HL-60/S4 treated with phorbol 12-myristate 13-acetate at 8.2 ng/mL for 4 days and 3 days (cell line): Measurements from ENCODE around the gene B9D1.
"Not testable (repeated sequence)": the region's sequence is repeated elsewhere in the genome, so short reads cannot be mapped to it uniquely, and the experiment has no call there.

Experiments used
- in situ Hi-C: fragments of 300-500 bp; cut with MboI; formaldehyde crosslinking; loops from 2 replicates; pipeline ENCODE4 v1.15.0; 2022; ENCODE audit warnings: low sequenced_read_pairs

The B9D1 gene

DNA sequence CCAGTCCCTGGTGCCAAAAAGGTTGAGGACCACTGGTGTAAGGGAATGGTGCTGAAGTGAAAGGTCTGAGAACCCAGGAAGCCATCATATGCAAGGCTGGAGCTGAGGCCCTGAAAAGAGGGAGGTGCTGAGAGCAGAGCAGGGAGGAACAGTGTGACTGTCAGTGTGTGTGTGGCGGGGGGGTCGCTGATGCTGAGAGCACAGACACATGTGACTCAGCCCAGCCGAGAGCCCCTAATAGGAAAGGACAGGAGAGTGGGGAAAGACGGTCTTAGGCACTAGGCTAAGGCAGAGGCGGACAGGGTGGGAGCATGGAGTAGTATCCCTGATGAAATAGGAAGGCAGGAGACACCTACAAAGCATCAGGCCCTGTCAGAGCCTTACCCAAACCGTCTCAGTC lies 1.2 kb downstream of the B9D1 start:
- in situ Hi-C loops = loop anchor here (5.0 kb wide), 1 partner anchor 86 kb away; no protein-coding TSS in a partner anchor

DNA sequence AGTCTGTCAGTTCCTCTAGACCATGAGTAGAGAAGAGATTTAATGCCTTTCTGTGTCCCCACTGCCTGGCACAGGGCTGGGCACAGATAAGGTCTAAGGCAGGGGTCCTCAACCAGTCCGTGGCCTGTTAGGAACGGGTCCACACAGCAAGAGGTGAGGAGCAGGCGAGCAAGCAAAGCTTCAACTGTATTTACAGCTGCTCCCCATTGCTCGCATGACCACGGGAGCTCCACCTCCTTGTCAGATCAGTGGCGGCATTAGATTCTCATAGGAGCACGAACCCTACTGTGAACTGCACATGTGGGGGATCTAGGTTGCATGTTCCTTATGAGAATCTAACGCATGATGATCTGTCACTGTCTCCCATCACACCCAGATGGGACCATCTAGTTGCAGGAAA lies 1.8 kb downstream of the B9D1 start:
- in situ Hi-C loops = loop anchor here (5.0 kb wide), 1 partner anchor 87 kb away; no protein-coding TSS in a partner anchor

DNA sequence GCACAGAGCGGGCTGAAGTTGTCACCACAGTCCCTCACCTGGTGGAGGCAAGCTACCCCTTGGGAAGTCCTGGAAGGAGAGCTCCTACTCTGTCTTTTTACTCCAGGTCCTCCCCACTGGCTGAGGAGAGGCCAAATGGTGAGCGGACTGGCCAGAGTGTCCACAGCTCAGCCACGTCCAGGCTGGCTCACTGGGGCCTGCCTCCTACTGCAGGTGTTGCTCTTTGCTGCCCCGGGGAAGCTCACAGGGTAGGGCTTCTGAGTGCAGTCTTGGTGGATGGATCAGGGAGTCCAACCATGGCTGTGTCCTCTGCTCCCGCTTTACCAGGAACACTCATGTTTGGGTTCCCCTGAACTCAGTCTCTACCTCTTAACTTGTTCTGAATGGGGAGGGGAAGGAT lies 2.7 kb downstream of the B9D1 start:
- in situ Hi-C loops = loop anchor here (5.0 kb wide), 1 partner anchor 87 kb away; no protein-coding TSS in a partner anchor

DNA sequence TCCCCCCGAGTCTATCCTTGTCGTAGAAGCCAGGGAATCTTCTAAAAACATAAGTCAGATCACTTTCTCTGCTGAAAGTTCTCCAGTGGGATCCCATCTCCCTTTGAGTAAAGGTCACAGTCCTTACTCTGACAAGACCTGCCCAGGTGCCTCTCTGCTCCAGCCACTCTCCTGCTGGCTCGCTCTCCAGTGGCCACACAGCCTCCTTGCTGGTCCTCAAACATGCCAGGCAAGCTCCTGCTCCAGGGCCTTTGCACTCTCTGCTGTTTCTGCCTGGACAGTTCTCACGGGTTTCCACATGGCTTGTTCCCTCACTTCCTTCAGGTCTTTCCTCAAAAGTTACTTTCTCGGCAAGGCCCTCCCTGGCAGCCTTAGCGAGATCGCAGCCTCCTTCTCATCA lies 3.4 kb downstream of the B9D1 start:
- in situ Hi-C loops = no loop called here

DNA sequence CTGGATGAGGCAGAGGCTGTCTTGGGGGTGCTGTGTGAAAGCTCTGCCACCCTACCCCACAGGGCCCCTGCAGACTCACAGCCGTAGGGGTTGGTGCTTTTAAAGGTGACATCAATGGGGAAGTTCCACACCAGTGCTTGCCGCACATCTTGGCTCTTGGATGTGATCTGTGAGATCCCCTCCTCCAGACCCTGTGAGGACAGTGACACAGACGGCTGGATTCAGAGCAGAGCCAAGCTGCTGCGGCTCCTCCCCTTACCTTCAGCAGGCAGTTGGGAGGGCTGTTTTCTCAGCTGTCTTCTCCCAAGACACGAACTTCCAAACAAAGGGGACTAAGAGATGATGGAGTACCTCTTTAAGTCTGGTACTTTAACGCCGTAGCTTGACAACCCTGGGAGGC lies 4.8 kb downstream of the B9D1 start:
- in situ Hi-C loops = no loop called here

DNA sequence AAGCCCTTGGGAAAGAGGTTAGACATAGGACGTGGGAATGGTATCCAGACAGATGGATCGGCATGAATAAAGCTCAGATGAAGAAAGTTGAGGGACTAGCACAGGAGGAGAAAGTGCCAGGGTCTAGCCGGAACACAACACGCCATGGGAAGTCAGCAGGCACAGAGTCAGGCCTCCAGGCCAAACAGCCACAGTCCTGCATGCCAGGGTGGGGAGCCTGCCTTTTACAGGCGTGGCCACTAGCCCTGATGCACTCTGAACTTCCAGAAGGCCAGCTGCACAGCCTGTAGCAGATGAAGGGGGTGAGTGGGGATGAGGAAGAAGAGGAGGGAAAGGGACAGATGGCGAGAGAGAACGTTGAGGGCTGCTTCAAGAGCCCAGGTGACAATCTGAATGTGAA lies 5.2 kb downstream of the B9D1 start:
- in situ Hi-C loops = no loop called here

DNA sequence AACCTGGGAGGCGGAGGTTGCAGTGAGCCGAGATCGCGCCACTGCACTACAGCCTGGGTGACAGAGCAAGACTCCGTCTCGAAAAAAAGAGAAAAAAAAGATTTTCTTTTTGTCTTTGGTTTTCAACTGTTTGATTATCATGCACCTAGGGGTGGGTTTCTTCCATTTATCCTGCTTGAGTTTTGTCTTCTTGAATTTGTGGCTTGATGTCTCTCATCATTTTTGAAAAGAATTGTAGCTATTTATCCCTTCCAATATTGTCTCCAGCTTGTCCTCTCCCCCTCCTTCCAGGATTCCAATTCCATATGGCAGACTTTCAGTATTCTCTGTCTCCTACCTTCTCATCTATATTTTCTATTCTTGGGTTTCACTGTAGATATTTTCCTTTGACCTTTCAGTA lies 7.8 kb downstream of the B9D1 start:
- in situ Hi-C loops = no loop called here

DNA sequence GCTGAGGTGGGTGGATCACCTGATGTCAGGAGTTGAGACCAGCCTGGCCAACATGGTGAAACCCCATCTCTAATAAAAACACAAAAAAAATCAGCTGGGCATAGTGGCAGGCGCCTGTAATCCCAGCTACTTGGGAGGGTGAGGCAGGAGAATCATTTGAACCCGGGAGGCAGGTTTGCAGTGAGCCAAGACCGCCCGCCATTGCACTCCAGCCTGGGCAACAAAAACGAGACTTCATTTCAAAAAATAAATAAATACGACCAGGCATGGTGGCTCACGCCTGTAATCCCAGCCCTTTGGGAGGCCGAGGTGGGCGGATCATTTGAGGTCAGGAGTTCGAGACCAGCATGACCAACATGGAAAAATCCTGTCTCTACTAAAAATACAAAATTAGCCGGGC lies 9.1 kb downstream of the B9D1 start:
- in situ Hi-C loops = not testable (repeated sequence)

DNA sequence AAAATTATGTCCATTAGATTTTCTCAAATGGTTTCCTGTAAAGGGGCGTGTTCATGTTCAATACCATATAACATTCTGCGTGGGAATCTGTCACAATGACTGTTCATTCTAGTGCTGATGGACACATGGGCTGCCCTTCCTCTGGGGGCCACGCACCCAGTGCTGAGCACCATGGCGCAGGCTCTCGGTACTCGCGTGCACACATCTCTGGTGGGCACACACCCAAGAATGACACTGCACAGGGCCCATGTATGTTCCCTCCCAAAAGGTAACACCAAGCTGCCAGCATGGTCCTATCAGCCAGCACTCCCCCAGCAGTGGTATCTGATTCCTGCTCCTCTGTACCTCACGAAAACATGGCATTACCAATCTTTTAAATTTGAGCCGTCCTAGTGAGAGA lies 13.7 kb downstream of the B9D1 start:
- in situ Hi-C loops = no loop called here

DNA sequence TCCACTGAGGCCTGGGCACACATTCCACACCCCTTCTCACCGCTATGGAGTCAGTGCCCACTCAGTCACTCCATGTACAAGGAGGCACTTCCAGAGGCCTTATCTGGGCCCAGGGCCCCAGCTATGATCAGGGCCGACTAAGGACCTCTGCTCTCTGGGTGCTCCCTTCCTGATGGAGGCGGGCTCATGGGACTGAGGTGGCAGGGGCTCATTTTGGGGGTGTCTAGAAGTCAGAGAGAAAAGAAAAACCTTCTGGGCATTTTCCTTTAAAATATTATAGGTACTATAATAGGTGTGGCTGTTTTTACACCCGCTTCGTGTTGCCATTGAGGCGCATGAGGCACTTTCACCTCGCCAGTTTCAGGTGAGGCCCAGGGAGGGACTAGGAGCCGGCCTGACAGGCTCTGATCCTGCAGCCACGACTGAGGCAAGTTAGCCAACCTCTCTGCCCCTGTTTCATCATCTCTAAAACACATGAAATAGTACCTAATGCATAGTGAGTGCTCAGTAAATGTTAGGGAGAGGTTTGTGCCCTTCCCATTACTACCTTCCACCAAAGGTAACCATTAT lies 14.4 kb downstream of the B9D1 start:
- in situ Hi-C loops = no loop called here

DNA sequence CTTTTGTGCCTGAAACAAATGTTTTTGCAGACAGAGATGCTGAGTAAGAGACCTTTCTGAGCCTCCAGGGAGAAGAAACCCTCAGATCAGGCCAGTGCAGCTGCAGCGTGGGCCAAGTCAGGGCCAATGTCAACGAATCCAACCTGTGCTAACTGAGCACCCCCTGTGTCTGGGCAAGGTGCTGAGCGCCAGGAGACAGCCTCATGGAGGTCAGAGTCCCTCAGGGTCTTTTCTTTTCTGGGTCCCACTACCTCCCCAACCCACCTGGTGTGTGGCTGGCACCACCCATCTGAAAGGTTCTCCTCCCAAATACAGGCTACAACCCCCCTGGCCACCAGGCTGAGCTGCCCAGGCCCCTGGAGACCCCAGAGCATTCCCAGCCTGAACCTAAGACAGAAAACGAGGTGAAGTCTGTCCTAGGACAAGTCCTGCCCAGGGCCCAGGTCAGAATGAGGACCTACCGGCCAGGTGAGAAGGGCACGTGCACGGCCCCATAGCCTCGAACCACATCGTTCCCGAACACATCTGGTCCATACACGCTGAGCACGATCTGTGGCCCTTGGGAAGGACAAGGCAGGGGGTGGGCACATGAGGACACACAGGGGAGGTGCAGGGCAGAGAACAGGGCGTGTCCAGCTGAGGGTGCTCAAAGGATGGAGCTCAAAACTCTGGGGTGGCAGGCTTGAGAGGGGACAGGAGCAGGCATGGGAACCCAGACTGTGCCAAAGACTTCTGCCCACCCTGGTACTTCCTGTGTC lies 15.0 kb downstream of the B9D1 start:
- in situ Hi-C loops = no loop called here

DNA sequence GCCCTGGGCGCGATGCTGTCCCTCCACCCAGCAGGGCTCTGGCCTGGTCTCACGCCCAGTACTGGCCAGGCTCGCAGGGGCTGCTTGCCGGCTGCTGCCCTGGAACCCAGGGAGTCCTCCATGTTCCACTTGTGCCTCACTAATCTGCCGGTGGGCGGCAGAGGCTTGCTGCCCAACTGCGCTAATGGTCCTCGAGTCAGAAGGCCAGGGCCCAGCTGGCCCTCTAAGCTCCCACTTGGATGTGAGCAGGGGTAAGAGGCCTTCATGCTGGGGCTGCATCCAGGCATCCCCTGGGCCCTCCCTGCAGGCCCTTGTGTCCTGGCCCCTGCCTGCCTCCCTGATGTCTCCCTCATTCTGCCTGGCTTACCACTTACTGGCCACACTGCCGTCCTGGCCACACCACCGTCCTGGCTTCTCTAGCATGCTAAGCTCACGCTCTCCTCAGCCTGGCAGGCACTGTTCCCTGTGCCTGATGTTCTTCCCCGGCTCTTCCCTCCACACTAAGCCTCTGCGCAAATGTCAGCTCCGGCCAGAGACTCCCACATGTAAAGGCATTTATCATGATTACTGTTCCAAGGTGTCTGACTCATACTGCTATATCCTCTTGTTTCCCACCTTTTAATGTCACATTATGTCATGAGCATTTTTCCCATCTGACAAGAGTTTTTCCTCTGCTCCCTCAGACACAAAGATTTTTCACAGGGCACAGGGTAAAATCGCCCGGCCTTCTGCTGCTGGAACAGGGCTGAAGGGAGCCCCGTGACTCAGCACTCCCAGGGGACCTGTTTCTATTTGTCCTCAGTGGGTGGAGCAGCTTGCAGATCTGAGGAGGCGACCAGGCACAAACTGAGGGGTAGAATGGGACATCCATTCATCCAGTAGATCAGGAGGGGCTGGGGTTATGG lies 15.9 kb downstream of the B9D1 start:
- in situ Hi-C loops = no loop called here

DNA sequence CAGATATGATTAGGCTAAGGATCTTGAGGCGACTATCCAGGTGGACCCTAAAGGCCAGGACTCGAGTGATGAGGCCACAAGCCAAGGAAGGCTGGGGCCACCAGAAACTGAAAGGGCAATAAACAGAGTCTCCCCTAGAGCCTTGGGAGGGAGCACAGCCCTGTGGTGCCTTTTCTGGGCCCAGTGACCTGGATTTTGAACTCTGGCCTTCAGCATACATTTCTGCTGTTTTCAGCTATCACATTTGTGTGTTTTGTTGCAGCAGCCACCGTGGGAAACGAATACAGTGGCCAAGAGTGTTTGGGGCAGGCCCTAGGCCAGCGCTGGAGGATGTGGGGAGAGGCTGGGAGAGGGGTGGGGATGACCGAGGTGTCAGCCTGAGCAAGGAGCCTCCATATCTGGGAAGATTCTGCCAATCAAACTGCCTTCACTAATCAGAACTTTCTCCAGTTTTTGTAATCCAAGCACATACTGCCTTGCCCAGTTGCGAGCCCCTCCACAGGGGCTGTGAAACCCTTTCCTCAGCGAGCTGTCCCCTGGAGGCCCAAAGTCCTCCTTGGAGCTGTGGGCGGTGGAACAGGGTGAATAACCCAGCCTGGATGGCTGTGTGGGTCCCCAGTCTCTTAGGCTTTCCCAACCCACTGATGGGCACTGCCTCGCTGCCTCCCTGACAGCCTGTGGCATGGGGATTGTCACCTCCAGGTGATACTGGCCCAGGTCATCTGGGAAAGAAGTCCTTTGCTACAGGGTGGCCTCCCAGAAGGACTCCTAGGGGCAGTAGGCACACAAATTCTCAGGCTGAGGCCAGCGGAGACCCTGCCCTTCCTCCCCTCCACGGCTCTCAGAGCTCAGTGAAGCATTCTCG lies 16.8 kb downstream of the B9D1 start:
- in situ Hi-C loops = no loop called here

DNA sequence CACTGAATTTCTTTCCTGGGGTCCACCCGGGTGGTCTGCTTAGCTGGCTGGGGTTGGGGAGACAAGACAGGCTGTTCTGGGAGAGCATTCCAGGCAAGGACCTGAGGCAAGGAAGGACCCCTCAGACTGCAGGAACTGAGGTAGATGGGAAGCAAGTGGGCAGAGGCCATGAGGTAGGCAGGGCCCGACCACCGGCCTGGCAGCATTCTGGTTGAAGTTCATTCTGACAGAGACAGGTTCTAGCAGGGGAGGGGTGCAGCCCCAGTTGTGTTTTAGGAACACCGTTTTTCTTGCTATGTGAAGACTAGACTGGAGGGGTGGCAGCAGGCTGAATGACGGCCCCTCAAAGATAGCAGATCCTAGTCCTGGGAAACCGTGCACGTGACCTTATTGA lies 17.5 kb downstream of the B9D1 start:
- in situ Hi-C loops = no loop called here

DNA sequence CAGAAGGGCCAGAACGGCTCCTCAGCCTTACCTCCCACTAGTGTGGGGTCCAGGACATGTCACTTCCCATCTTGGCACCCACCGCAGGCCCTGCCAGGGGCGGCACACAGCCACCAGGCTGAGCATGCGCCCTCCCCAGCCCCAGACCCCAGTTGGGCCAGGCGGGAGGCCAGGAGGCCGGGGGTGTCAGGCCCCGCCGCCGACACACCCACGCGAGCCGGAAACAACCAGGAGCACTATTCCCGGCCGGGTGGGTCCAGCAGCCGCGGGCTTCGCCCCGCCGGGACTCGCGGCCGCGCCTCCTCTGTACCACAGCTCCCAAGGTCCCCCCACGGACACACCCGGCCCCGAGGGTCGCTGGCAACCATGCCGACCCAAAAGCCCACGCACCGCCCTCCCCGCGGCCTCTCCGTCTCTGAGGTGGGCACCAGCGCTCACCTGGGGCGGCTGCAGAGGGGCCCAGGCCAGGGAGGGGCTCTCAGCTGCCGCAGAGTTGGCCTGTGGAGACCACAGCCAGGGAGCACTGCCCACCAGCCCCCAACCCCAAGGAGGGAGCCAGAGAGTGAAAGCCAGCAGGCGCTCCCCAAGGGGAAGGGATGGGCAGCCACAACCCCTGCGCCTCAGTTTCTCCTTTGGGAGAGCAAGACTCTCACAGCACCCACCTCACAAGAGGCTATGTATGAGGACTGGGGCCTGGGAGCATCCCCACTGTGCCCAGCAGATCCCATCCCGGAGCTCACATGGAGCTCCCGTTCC lies 18.0 kb downstream of the B9D1 start:
- in situ Hi-C loops = no loop called here

DNA sequence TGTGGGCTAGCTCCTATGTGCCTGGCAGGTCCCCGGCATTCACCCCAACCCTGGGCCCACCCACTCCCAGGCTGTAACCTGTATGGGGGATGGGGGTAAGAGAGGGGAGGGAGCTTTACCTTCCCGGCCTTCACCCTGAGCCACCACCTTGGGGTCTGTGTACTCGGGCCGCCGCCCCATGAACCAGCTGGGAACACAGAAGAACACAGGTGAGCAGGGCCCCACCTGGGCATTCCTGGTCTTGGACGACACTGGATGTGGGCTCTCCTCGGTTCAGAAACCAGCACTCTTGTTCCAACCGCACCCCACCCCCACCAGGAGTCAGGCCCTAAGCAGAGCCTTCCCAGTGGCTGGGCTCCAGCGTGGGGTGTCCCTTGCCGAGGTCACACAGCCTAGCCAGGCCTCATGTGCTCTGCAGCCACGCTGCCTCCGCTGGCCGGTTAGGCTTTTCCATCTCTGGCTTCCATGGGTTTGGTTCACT lies 18.8 kb downstream of the B9D1 start:
- in situ Hi-C loops = no loop called here

DNA sequence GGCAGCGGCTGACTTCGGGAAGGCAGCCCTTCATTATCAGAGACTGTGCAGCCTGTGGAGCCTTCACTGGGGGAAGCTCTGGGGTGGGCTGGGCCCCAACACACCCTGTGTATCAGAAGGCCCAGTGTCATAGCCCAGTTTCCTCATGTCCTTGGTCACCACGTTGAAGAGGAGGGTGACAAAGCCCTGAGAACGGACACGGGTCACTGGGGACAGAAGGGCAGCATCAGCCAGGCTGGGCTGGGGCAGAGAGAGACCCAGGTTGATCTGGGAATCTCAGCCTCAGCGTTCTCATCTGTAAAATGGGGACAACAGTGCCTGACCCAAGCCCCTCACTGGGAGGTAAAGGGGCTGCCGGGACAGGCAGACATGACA lies 19.3 kb downstream of the B9D1 start:
- in situ Hi-C loops = no loop called here

DNA sequence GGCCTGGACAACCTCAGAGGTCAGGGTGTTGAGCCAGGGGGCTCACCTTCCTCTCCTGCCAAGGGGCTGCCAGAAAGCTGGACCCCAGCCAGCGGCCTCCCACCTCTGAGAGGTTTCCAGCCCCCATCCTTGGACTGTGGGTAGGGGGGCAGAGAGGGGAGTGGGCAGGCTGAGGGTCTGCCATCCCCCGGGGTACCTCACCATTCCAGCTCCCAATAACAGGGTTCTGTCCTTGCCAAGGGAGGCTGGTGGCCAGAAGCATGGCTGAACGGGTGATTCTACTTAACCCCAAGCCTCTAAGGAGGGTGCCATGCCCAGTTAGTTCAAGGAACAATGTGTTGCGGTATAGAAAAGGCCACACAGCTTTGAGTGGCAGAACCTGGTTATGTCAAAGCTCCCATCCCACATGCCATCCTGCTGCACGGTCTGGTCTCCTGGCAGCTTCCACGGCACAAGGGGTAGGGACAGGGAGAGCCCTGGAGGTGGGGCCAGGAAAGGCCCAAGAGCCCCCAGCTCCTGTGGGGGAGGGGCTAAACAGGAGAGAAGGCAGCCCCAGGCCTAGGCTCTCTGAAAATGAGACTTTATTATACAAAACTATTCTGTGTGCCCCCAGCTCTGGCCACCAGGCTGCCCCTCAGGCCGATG lies 19.8 kb downstream of the B9D1 start:
- in situ Hi-C loops = no loop called here
